Measurements from ENCODE around the gene AEBP1. TPM values are rescaled to one million over a fixed set of nuclear protein-coding genes. Genes with fewer than 3 reads are reported as not detected.

Gene AEBP1
- total RNA-seq, 1 donor from 2014 or later = 272 TPM

DNA sequence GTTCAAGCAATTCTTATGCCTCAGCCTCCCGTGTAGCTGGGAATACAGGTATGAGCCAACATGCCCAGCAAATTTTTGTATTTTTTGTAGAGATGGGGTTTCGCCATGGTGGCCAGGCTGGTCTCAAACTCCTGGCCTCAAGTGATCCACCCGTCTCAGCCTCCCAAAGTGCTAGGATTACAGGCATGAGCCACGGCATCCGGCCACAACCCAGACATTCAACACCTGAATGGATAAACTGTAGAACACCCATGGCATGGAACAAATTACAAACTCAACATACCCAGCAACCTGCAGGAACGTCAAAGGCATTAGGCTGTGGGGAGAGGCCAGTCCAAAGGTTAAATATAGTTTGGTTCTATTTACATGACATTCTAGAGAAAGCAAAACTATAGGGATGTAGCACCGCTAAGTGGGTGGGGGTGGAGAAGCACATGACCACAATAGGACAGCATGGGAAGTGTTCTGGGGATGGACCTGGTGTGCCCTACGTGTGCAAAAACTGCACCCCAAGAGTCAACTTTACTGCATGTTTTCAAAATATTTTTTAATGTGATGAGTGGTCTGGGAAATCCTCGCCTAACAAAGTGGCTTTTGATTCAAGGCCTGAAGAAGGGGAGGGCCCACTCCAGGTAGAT is 32.3 kb upstream of the AEBP1 start:
- ATAC-seq (no peak), DNase-seq (no peak)
- Histone ChIP-seq H3K4me3 (no peak overlapping the region), H3K27ac (no peak overlapping the region), H3K4me1 (peaks cover 4% of the 10 kb centered on the region), H3K36me3 (peaks cover 41% of the 10 kb centered on the region), H3K9me3 (no peaks in the 10 kb centered on the region), H3K27me3 (no peaks in the 10 kb centered on the region)
- intact Hi-C loops (cut with DNase I) = loop anchor here (5.0 kb wide), 1 partner anchor 125 kb away; no protein-coding TSS in a partner anchor
- TF ChIP-seq, protein P1, sequence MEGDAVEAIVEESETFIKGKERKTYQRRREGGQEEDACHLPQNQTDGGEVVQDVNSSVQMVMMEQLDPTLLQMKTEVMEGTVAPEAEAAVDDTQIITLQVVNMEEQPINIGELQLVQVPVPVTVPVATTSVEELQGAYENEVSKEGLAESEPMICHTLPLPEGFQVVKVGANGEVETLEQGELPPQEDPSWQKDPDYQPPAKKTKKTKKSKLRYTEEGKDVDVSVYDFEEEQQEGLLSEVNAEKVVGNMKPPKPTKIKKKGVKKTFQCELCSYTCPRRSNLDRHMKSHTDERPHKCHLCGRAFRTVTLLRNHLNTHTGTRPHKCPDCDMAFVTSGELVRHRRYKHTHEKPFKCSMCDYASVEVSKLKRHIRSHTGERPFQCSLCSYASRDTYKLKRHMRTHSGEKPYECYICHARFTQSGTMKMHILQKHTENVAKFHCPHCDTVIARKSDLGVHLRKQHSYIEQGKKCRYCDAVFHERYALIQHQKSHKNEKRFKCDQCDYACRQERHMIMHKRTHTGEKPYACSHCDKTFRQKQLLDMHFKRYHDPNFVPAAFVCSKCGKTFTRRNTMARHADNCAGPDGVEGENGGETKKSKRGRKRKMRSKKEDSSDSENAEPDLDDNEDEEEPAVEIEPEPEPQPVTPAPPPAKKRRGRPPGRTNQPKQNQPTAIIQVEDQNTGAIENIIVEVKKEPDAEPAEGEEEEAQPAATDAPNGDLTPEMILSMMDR (IDR thresholded peaks at IDR 0.05) = no peak

DNA sequence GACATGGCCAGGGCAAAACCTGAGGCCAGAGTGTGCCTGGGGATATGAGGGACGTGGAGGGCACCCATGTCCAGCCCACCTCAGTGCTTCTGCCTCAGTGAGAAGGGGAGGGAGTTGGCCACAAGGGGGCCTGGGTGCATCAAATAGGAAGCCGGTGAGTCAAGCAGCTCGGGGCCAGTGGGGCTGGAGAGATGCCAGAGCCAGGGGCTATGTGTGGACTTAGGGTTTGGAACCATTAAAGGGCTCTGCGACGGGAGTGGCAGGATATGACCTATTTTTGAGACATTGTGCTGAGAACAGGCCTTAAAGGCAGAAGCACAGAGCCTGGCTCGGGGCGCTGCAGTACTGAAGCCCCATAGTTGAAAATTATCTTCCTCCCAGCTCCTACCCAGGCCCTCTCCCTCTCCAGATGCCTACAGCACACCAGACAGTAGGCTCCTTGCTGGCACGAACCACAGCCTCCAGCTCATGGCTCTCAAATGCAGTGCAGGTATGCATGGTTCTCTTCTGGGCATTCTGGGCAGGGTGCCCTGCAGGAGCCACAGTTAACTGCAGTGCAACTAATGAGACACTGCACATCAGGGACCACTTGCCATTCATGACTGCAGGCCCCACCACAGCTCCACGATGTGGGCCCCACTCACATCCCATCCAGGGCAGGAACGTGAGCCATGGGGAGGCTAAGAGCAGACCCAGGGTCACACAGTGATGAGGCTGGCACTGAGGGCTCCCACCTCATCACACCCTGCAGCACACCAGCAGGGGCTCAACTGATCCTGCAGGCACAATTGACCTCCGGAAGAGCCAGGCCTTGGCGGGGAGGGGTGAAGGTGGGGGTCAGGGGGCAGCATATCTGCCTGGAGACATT is 31.5 kb upstream of the AEBP1 start:
- no peak overlapping the region for H3K27ac ChIP-seq
- no peak overlapping the region for H3K4me3 ChIP-seq
- peaks cover 48% of the 10 kb centered on the region for H3K36me3 ChIP-seq
- DNase-seq (no peak), ATAC-seq (peak; percentile 45)
- peaks cover 4% of the 10 kb centered on the region for H3K4me1 ChIP-seq
- TF ChIP-seq, protein P1 (IDR thresholded peaks at IDR 0.05) = peak; percentile 57
- no peaks in the 10 kb centered on the region for H3K27me3 ChIP-seq
- H3K9me3 ChIP-seq = no peaks in the 10 kb centered on the region
- intact Hi-C loops (cut with DNase I) = loop anchor here (5.0 kb wide), 1 partner anchor 125 kb away; no protein-coding TSS in a partner anchor

DNA sequence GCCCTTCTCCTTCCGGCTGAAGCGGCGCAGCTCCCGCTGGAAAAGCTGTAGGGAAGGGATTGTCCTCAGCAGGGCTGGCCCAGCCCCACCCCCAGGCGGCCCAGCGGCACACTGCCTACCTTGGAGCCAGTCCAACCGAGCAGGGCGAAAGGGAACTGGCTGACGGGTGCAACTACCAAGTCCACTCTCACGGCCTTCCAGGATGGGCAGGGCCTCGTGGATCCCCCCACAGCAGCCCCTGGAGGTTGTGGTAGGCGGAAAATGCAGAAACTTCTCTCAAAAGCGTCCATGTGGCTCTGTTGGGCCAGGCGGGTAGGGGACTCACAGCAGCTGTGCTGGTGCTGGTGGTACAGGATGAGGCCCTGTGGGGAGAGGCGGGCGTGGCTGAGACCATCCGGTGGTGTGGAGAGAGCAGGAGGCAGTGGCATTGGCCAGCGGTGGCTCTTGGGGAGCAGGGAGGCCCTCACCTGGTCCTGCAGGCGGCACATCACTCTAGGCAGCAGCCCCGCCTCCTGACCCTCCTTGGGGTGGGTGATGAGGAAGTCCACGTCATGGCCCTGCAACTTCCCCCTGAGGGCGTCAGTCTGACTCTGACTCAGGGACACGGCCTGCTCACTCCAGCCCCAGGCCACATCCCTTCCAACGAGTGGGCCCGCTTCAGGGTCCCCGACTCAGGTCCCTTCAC is 30.3 kb upstream of the AEBP1 start:
- Histone ChIP-seq H3K27ac (peak overlapping the region; percentile 77), H3K9me3 (no peaks in the 10 kb centered on the region), H3K4me3 (no peak overlapping the region), H3K27me3 (no peaks in the 10 kb centered on the region), H3K36me3 (peaks cover 60% of the 10 kb centered on the region), H3K4me1 (peaks cover 4% of the 10 kb centered on the region)
- intact Hi-C loops (cut with DNase I) = loop anchor here (5.0 kb wide), 1 partner anchor 123 kb away; no protein-coding TSS in a partner anchor
- TF ChIP-seq, protein P1 (IDR thresholded peaks at IDR 0.05) = no peak
- DNase-seq (peak; percentile 87), ATAC-seq (peak; percentile 88)

DNA sequence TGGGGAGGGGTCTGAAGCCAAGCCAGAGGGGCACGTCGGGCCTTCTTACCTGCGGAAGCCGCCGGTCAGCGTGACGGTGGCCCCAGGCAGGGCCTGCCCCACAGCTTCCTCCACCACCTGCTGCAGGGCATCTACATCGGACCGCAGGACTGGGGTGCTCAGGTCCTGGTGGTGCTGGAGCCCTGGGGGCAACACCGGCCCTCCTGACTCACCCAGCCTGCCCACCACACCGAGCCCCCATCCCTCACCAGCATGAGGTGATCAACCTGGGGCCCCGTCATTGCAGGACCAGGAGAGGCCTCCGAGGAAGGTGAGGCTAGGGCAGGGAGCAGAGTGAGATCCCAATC is 29.8 kb upstream of the AEBP1 start:
- intact Hi-C loops (cut with DNase I) = loop anchor here (5.0 kb wide), 1 partner anchor 123 kb away; no protein-coding TSS in a partner anchor
- peak overlapping the region; percentile 77 for H3K27ac ChIP-seq
- no peak for DNase-seq
- peak; percentile 20 for ATAC-seq
- TF ChIP-seq, protein P1 (IDR thresholded peaks at IDR 0.05) = no peak
- no peaks in the 10 kb centered on the region for H3K27me3 ChIP-seq
- peaks cover 65% of the 10 kb centered on the region for H3K36me3 ChIP-seq
- no peaks in the 10 kb centered on the region for H3K9me3 ChIP-seq
- H3K4me3 ChIP-seq = no peak overlapping the region
- peaks cover 4% of the 10 kb centered on the region for H3K4me1 ChIP-seq

DNA sequence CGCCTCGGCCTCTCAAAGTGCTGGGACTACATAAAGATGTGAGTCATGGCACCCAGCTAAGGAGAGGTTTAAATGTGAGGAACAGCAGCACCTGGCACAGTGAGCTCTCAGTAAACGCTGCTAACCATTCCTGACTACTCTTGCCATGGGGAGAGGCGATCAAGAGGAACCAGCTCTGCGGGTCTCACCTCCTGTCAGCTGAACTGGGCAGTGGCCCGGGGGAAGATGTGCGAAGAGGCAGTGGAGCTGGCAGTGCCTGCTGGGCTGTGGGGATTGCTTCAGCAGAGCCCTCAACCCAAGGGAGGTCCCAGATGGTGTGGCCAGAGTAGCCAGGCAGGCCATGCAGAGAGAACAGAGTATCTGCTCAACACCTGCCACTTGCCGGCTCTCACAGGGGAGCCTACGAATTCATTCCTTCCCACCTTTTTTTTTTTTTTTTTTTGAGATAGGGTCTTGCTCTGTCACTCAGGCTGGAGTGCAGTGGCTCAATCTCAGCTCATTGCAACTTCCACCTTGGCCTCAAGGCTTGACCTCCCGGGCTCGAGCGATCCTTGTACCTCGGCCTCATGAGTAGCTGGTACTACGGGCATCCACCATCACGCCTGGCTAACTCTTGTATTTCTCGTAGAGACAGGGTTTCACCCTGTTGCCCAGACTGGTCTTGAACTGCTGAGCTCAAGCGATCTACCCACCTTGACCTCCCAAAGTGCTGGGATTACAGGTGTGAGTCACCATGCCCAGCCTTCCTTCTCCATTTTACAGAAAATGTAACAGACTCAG is 28.7 kb upstream of the AEBP1 start:
- Histone ChIP-seq H3K27ac (no peak overlapping the region), H3K4me3 (no peak overlapping the region), H3K4me1 (peaks cover 4% of the 10 kb centered on the region), H3K9me3 (no peaks in the 10 kb centered on the region), H3K27me3 (no peaks in the 10 kb centered on the region), H3K36me3 (peaks cover 77% of the 10 kb centered on the region)
- TF ChIP-seq, protein P1 (IDR thresholded peaks at IDR 0.05) = no peak
- no peak for ATAC-seq
- no peak for DNase-seq
- intact Hi-C loops (cut with DNase I) = no loop called here

Data from upper lobe of right lung (tissue), 1 donor.